Activated CD4-positive, alpha-beta T cell treated with anti-CD3 and anti-CD28 coated beads, Interleukin-2, amount 50 U/mL, for 24 hours (primary cell): ENCODE data around the gene NCLN.
"Not testable (repeated sequence)": the region's sequence is repeated elsewhere in the genome, so short reads cannot be mapped to it uniquely, and the experiment has no call there.

ENCODE experiments used
- DNase-seq, 2 donors: peaks; one replicate each; pipeline ENCODE4 v3.0.0-alpha.2; 2020; ENCODE audit warnings: low read depth in 1 of 2, low spot score in 1 of 2

Gene NCLN

DNA sequence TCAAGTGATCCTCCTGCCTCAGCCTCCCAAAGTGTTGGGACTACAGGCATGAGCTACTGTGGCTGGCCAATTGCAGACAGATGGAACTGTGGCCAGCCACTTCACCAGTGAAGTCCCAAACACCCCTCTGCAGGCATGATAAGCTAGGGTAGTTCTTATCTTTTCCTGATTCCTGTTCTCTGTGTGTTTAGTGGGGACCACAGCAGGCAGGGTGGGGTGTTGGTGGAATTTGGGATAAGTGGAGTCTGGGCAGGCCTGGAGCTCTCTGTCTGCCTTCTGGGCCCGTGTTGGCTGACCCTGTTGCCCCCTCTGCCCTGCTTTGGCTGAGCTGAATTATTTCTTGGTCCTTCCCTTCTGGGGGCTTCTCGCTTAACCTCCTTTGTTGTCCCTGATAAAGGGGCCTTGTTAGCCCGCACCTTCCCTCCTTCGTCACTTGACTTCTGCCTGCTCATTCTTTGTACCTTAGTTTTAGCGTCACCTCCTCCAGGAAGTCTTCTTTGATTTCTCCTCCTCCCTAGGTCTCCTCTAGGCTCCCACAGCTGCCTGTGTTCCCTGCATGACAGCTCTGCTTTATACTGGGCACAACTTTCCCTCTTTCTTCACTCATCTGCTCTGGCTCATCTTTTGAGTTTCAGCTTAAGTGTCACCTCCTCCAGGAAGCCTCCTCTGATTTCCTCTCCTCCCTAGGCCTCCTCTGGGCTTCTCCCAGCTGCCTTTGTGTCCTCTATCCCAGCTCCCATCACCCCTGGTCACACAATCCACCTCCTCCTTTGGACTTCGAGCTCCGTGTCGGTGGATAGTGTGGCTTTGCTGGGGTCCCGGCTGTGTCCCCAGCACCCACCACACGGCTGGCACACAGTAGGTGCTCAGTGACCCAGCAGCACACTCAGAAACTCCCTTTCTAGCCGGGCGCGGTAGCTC, 1.7 kb upstream of the NCLN start:
- no peak for DNase-seq

DNA sequence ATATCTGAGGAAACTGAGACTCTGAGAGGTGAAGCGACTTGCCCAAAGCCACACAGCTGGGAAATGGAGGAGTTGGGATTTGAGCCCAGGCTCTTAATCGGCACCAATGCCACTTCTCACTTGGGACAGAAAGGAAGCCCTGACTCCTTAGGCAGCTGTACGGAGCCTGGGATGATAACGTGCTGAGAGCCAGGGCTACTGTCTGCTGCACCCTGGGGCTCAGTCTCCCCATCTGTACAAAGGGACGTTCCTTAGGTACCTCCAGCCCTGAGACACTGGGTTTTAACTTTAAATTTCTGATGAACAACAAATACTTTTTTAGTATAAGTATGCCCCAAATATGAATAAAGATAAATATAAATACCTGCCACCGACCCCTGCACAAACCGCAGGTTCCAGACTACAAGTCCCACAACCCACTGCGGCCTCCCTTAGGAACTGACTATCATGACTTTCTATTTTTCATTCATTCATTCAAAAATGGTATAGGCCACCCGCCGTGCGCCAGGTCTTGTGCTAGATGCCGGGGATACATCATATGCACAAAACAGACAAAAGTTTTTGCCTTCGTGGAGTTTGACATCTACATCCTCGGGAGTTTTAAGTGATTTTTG, 776 bp upstream of the NCLN start:
- no peak for DNase-seq

DNA sequence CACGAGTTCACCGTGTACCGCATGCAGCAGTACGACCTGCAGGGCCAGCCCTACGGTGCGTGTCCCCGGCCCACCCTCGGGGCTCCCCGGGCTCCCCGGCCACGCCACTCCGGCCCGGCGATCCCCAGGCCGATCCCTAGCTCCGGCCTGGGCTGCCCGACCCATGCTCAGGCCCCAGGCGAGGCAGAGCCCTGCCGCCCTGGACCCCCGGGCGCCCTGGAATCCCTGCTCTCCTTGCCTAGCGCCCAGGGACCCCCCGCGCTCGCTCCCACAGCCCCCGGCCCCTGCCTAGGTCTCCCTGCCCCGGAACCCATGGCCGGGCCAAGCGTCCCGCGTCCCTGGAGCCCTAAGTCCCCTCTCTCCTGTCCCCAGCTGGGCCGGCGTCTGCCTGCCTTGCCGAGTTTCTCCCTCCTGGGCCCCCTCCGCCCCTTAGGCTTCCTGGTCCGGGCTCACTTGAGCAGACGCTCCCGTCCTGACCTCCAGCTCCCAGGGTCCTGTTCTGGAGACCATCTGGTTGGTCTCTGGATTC, 494 bp downstream of the NCLN start:
- no peak for DNase-seq

- DNase-seq, result no peak
Measured at GRCh38 chr19:3186891-3187661, 1.3 kb downstream of the NCLN start.

DNA sequence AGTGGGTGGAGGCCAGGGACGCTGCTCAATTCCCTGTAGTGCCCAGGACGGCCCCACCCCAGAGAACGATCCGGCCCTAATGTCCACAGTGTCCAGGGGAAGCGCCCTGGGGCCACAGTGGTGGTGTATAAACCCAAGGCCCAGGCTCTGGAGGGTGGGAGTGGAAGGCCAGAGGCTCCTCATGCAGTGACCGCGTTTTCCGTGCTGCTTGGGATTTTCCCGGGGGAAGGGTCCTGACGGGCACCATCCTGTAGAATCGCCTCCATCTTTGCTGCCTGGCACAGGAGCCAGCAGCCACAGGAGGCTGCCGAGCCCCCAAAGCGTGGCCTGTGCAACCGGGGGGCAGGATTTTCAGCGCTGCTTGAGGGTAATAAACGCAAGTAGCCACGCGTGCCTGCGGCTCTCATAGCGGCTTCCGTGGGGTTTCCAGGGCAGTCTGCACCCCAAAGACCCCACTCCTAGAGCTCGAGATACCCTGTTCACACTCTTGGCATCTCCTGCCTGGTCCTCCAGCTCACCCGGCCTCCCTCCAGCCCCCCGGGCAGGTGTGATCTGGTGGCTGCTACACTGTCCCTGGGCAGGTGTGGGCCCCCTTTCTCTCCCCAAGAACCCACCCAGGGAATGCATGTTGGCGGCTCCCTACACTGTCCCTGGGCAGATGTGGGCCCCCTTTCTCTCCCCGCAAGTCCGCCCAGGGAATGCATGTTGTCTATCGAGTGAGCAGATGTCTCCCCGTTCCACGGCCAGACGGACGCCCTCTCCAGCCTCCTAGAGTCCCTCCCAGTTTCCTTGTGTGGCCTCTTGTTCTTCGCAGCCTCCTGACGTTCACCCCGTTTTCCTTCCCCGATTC, 2.2 kb downstream of the NCLN start:
- no peak for DNase-seq

DNA sequence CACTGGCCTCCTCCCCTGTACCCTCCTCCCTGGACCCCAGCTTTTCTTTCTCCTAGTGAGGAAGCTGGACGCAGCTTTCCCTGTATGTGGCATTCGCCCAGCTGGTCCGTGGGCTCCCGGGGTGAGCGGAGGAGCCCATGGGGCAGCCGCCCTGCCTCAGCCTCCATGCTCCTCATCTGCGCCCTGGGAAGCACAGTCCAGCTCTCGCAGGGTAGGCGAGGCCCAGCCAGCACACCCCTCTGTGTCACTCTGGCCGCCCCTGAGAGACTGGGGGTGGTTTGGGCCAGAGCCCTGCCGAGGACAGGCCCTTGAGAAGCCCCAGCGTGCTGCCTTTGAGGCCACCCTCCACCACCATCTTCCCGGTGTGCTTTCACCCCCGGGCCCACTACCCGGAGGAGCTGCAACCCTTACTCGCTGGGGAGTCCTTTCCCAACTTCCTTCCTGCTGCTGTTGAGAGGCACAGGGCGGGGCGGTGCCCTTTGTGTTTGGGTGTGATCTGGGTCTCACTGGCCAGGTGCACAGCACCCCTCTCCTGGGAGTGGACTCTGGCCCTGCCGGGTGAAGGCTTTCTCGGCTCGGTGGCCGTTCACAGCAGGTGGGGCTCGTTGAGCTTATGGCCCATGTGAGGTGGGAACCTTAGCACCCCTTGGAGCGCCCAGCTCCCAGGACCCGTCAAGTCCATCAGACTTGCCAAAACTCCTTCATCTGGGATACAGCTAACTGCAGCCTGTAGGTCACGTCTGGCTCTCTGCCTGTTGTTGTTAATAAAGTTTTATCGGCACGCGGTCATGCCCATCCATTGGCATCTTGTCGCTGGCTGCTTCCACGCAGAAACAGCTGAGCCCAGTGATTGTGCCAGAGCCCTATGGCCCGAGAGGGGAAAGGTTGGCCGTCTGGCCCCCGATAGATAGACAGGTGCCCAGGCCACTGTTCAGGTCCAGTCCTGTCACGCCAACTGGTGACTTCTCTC, 3.2 kb downstream of the NCLN start:
- no peak for DNase-seq

DNA sequence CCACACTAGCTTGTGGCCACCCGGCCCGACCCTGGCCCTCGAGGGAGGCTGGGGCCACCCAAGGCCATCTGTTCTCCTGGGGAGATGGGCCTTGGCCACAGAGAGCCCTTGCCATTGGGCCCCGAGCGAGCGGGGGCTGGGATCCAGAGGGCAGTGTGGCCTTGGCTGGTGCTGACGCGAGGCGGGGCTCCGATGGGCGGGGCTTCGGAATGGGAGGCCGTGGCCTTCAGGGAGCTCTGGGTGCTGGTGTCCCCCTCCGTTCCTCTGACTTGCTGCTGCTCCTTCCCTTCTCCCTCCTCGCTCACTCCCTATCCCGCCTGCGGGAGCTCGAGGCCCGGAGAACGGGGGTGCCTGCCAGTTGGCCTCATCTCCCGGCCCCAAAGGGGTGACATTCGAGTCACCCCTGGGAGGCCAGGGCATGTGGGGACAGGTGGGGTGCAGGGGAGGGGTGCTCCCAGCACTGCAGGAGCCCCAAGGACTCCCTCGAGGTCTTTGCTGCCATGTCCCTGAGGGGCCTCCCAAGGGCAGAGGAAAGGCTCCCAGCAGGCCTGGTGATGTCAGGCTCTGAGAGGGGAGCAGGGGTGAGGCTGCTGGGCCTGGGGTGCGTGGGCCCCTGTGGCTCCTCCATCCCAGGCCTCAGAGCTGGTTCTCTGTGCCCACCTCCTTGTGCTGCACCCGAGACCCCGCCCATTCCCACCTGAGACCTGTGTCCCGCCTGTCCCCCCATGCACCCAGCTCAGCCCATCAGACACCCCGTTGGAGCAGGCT, 4.2 kb downstream of the NCLN start:
- DNase-seq, result no peak

DNA sequence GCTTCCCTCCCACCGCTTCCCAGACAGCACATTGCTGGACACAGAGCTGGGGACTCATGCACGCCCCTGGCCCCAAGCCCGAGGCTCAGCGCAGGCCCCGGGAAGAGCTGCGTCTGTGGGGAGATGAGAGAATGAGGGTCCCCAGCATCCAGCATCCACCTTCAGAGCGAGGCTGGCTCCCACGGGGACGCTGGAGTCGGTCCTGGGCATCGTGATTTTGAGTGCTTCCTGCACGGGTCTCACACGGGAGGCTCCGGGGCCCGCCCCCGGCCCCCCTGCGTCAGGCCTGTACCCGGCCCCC, 4.7 kb downstream of the NCLN start:
- DNase-seq, result no peak

- DNase-seq, result no peak
Measured at GRCh38 chr19:3190921-3191805, 5.4 kb downstream of the NCLN start.

DNA sequence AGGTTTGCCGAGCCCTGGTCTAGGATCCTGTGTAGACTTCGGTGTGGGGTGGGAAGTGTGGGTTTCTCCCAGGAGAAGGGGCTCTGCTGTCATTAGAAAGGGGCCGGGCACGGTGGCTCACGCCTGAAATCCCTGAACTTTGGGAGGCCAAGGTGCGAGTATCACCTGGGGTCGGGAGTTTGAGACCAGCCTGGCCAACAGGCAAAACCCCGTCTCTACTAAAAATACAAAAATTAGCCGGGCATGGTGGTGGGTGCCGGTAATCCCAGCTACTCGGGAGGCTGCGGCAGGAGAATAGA, 6.0 kb downstream of the NCLN start:
- not testable (repeated sequence) for DNase-seq

DNA sequence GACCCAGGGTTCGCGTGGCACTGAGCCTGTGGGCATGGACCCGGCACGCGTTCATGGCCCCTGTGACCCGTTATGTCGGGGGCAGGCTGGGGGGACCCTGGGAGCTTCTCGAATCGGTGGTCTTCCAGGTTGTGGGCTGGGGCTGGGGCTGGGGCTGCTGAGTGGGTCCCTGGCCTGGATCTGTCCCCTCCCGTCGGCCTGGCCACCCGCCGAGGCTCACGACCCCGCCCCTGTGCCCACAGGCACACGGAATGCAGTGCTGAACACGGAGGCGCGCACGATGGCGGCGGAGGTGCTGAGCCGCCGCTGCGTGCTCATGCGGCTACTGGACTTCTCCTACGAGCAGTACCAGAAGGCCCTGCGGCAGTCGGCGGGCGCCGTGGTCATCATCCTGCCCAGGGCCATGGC, 6.5 kb downstream of the NCLN start:
- DNase-seq, result no peak

DNA sequence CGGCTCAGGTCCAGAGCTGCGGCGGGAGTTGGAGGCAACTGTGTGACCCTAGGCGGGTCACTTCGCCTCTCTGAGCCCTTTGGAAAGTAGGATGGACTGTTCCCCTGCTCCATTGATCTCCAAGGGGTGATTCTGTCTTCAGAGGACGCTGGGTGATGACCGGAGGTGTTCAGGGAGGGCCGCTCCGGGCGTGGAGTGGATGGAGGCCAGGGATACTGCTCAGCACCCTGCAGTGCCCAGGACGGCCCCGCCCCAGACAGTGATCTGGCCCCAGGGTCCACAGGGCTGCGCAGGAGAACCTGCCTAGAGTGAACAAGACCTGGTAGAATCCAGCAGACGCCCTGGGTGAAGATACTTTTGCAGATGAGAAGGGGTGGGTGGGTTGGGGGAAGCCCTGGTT, 7.0 kb downstream of the NCLN start:
- no peak for DNase-seq

GRCh38 chr19:3193256-3194105, 7.8 kb downstream of the NCLN start:
- DNase-seq, result no peak

GRCh38 chr19:3194106-3195087, 8.7 kb downstream of the NCLN start:
- DNase-seq, result no peak

GRCh38 chr19:3196064-3196932, 10.6 kb downstream of the NCLN start:
- DNase-seq, result no peak
